NCI-H1694 treated with DMSO at 0.1 percent for 48 hours (cell line): Measurements from ENCODE around the gene F11.
"Not testable (repeated sequence)": the region's sequence is repeated elsewhere in the genome, so short reads cannot be mapped to it uniquely, and the experiment has no call there.

ENCODE experiments used
- DNase-seq: peaks from one replicate; lab custom pipeline; 2025; lab: John Stamatoyannopoulos, UW

F11 gene

DNA sequence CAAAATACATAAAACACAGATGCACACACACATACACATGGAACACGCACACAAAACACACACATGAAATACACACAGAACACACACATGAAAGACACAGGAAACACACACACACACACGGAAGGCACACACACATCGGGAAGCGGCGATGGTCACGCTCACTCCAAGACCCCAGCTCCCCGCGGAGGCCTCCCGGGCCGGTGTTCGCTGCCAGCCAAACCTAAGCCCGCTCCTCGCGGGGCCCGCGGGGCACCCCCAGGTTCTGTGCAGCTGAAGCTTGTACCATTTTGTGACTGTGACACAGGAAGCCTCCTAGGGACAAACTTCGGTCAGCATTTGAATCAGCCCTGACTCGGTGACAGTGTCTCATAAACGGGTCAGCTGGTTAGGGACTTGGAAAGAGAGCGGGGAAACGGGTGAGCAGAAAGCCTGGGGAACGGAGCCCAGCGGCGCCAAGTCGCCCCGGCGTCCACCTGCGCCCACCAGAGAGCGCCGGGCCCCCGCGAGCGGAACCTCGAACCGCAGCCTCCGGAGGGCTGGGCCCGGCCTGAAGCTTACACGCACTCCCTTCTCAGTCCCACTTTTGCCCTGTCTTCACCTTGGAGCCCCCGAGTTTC, 32.1 kb downstream of the F11 start:
- DNase-seq: no peak

GRCh38 chr4:186299291-186299690, 33.3 kb downstream of the F11 start:
- no peak for DNase-seq

DNA sequence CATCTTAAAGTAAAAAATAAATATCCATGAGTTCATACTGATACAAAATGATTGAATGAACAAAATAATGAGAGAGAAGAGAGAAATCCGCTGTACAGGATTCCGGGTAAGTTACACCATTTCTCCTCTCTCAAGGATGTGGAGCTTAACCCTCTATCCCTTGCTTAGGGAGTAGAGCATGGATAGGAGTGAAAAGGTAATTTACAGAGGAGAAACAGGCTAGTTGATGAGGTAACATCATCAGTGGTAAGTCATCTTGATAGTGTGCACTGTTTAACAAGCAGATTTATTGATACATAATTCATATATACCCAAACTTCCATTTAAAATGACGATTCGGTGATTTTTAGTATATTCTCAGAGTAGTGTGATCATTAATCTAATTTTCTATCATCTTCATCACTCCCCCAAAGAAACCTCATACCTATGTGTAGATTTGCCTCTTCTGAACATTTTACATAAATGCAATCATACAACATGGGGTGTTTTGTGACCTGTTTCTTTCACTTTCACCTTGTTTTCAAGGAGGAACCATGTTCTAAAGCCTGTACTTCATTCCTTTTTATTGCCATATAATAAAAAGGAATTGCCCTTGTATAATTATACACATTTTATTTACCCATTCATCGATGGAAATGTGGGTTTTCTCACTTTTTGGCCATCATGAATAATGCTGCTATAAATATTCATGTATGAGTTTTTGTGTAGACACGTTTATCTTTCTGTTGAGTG, 34.8 kb downstream of the F11 start:
- no peak for DNase-seq

DNA sequence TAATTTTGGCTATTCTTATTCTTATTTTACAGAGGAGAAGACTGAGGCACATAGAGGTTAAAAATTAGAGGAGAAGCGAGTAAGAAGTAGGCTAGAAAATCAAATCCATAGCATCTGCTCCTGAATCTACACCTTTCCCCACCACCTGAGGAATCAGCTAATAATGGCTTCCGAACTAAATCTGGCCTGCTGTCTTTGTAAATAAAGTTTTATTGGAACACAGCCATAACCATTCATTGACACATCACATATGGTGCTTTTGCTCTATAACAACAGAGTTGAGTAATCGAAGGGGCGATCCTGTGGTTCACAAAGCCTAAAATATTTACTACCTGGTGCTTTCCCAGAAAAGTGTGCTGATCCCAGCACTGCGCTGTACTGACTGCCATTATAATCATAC, 38.2 kb downstream of the F11 start:
- DNase-seq: no peak

GRCh38 chr4:186304866-186305505, 39.0 kb downstream of the F11 start:
- no peak for DNase-seq

GRCh38 chr4:186307497-186307896, 41.5 kb downstream of the F11 start:
- DNase-seq: no peak

- no peak for DNase-seq
Observed at GRCh38 chr4:186307916-186308315, 41.9 kb downstream of the F11 start.

- DNase-seq: no peak
Observed at GRCh38 chr4:186318481-186318880, 52.5 kb downstream of the F11 start.

DNA sequence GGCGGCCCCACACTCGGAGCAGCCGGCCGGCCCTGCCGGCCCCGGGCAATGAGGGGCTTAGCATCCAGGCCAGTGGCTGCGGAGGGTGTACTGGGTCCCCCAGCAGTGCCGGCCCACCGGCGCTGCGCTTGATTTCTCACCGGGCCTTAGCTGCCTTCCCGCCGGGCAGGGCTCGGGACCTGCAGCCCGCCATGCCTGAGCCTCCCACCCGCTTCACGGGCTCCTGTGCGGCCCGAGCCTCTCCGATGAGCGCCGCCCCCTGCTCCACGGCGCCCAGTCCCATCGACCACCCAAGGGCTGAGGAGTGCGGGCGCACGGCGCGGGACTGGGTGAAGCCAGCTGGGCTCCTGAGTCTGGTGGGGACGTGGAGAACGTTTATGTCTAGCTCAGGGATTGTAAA, 58.7 kb downstream of the F11 start:
- DNase-seq: not testable (repeated sequence)

DNA sequence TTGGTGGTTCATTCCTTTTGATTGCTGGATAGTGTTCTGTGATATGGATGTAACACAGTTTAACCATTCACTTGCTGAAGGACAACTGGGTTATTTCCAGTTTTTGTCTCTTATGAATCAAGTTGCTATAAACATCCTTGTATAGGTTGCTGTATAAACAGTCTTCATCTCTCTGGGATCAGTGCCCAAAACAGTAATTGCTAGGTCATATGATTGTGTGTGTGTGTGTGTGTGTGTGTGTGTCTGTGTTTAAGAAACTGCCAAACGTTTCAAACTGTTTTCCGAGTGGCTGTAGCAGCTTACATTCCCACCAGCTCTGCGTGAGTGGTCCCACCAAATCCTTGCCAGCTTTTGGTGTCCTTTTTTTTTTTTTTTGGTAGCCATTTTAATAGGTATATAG, 60.4 kb downstream of the F11 start:
- DNase-seq: no peak

DNA sequence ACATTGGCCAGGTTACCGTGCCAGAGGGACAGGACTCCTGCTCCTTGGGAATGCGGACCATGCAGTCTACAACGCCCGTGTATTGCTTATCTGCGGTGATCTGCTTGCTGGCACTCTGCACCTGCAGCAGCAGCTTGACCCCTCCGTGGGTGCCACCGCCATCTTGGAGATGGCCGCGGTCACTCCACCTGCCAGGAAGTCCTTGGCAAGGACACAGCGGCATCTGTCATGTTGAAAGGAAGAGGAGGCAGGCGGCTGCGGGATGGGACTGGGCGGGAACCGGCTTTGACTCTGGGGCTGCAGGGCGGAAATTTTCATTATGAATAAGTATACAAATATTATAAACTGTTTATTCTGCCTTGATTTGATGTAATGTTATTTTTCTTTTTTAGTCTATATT, 63.4 kb downstream of the F11 start:
- DNase-seq: no peak

DNA sequence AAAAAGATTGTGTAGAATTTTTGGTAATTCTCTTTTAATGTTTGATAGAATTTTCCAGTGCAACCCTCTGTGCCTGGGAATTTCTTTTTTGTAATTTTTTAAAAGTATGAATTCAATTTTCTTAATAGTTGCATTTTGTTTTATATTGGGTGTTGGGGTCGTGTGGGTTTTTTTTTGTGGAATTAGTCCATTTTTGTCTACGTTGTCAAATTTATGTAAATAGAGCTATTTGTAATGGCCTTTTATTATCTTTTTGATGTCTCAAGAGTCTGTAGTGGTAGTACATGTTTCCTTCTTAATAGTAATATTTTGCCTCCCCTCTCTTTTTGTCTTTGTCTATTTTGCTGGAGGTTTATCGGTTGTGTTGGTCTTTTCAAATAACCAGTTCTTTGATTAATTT, 64.4 kb downstream of the F11 start:
- no peak for DNase-seq

DNA sequence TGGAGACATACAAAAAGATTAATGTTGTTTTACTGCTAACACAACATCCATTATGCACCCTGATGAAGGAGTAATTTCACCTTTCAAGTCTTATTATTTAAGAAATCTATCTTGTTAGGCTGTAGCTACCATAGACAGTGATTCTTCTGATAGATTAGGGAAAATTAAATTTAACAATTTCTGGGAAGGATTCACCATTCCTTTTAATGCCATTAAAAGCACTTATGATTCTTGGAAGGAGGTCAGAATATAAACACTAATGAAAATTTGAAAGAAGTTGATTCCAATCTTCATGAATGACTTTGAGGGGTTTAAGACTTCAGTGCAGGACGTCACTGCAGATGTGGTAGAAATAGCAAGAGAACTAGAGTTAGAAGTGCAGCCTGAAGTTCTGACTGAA, 69.8 kb downstream of the F11 start:
- no peak for DNase-seq
